ENCODE measurements around the gene GAL3ST2.
A peak's percentile ranks its signal among the peaks of the same experiment; 100 is the strongest.
"Not testable (repeated sequence)": the region's sequence is repeated elsewhere in the genome, so short reads cannot be mapped to it uniquely, and the experiment has no call there.

The GAL3ST2 gene

GRCh38 chr2:241776336-241777169 is at the start of gene GAL3ST2:
GAL3ST2 (plus strand) TSS chr2:241776822; CDS start chr2:241776956, 134 bp downstream.
- no peak for DNase-seq

- no peak for DNase-seq
Measured at GRCh38 chr2:241728000-241728399, 48.6 kb upstream of the GAL3ST2 start.

GRCh38 chr2:241728627-241729026 is 48.0 kb upstream of the GAL3ST2 start:
- DNase-seq: no peak

GRCh38 chr2:241729868-241730267 is 46.8 kb upstream of the GAL3ST2 start:
- no peak for DNase-seq

- DNase-seq: no peak
Measured at GRCh38 chr2:241730671-241731293, 45.8 kb upstream of the GAL3ST2 start.

- peak; percentile 84 for DNase-seq
Measured at GRCh38 chr2:241732513-241733186, 44.0 kb upstream of the GAL3ST2 start.

- no peak for DNase-seq
Measured at GRCh38 chr2:241733391-241734207, 43.0 kb upstream of the GAL3ST2 start.

- DNase-seq: no peak
Measured at GRCh38 chr2:241734208-241734466, 42.5 kb upstream of the GAL3ST2 start.

GRCh38 chr2:241734467-241735208 is 42.0 kb upstream of the GAL3ST2 start, which contains the start of gene D2HGDH:
D2HGDH (plus strand) TSS chr2:241734630; CDS start chr2:241735225, 595 bp downstream.
- DNase-seq: peak; percentile 52

GRCh38 chr2:241736111-241736510 is 40.5 kb upstream of the GAL3ST2 start:
- DNase-seq: no peak

- no peak for DNase-seq
Measured at GRCh38 chr2:241738040-241738686, 38.5 kb upstream of the GAL3ST2 start.

- DNase-seq: no peak
Measured at GRCh38 chr2:241739177-241739576, 37.4 kb upstream of the GAL3ST2 start.

GRCh38 chr2:241739651-241740050 is 37.0 kb upstream of the GAL3ST2 start:
- DNase-seq: peak; percentile 39

- no peak for DNase-seq
Measured at GRCh38 chr2:241741016-241741415, 35.6 kb upstream of the GAL3ST2 start.

- no peak for DNase-seq
Measured at GRCh38 chr2:241742320-241742939, 34.2 kb upstream of the GAL3ST2 start.

GRCh38 chr2:241743008-241743407 is 33.6 kb upstream of the GAL3ST2 start:
- not testable (repeated sequence) for DNase-seq

GRCh38 chr2:241743620-241744019 is 33.0 kb upstream of the GAL3ST2 start:
- no peak for DNase-seq

GRCh38 chr2:241744028-241744754 is 32.4 kb upstream of the GAL3ST2 start:
- DNase-seq: no peak

GRCh38 chr2:241745276-241745675 is 31.3 kb upstream of the GAL3ST2 start:
- DNase-seq: no peak

- no peak for DNase-seq
Measured at GRCh38 chr2:241746084-241746483, 30.5 kb upstream of the GAL3ST2 start.
